GM23338 (cell line): ENCODE data around the gene FAM222A. TPM values are rescaled to one million over a fixed set of nuclear protein-coding genes. Genes with fewer than 3 reads are reported as not detected.

Source experiments
- ATAC-seq: fragments of 200-7000 bp; cut with Tn5 transposase; 3 replicates; pipeline ENCODE4 v1.9.1; 2020
- DNase-seq: peaks from one replicate; pipeline ENCODE4 v3.0.0-alpha.2; 2015; ENCODE audit warnings: low spot score
- H2AFZ ChIP-seq: fragments of 200-600 bp; sonication (generic); 2 replicates; pipeline ENCODE4 v1.8.0; 2016; ENCODE audit warnings: antibody characterized with exemption, mild to moderate bottlenecking, moderate library complexity
- H3F3A ChIP-seq: fragments of 200-600 bp; sonication (generic); replicated peaks from 2 replicates; pipeline ENCODE4 v1.8.0; 2017; ENCODE audit warnings: antibody characterized with exemption, mixed run types, low read depth
- H3K27ac ChIP-seq: fragments of 200-600 bp; sonication (generic); 2 replicates; pipeline ENCODE4 v1.6.1; 2016; ENCODE audit warnings: low read depth
- H3K27me3 ChIP-seq: fragments of 200-600 bp; sonication (generic); 2 replicates; pipeline ENCODE4 v1.8.0; 2016; ENCODE audit warnings: mild to moderate bottlenecking, mixed run types, moderate library complexity; ENCODE audit not compliant: insufficient read depth
- H3K36me3 ChIP-seq: fragments of 200-600 bp; sonication (generic); 2 replicates; pipeline ENCODE4 v1.8.0; 2016; ENCODE audit warnings: mild to moderate bottlenecking; ENCODE audit not compliant: insufficient read depth
- H3K4me1 ChIP-seq: fragments of 200-600 bp; sonication (generic); 2 replicates; pipeline ENCODE4 v1.8.0; 2016; ENCODE audit warnings: mild to moderate bottlenecking, moderate library complexity; ENCODE audit not compliant: insufficient read depth
- H3K4me2 ChIP-seq: fragments of 200-600 bp; sonication (generic); 2 replicates; pipeline ENCODE4 v1.7.1; 2017; ENCODE audit warnings: mixed run types
- H3K4me3 ChIP-seq: fragments of 200-600 bp; sonication (generic); 2 replicates; pipeline ENCODE4 v1.6.1; 2016; ENCODE audit warnings: mixed run types
- H3K79me2 ChIP-seq: fragments of 200-600 bp; sonication (generic); replicated peaks from 2 replicates; pipeline ENCODE4 v1.8.0; 2017; ENCODE audit warnings: mild to moderate bottlenecking; ENCODE audit not compliant: insufficient read depth
- H3K9me2 ChIP-seq: fragments of 200-600 bp; sonication (generic); 2 replicates; pipeline ENCODE4 v1.8.0; 2017; ENCODE audit not compliant: insufficient read depth
- H4K20me1 ChIP-seq: fragments of 200-600 bp; sonication (generic); replicated peaks from 2 replicates; pipeline ENCODE4 v1.8.0; 2017; ENCODE audit warnings: mild to moderate bottlenecking; ENCODE audit not compliant: insufficient read depth
- H3K27ac Mint-ChIP-seq: 2 replicates; pipeline ENCODE4 v1.8.0; 2020; ENCODE audit warnings: inconsistent platforms, mild to moderate bottlenecking, moderate library complexity, mixed read lengths
- H3K27me3 Mint-ChIP-seq: 3 replicates; pipeline ENCODE4 v1.8.0; 2022; ENCODE audit warnings: low read depth, mild to moderate bottlenecking, moderate library complexity, mixed read lengths, inconsistent platforms; ENCODE audit not compliant: insufficient read depth, poor library complexity
- H3K36me3 Mint-ChIP-seq: 3 replicates; pipeline ENCODE4 v1.8.0; 2021; ENCODE audit warnings: low read depth, mild to moderate bottlenecking, inconsistent platforms, moderate library complexity, mixed read lengths
- H3K4me1 Mint-ChIP-seq: 3 replicates; pipeline ENCODE4 v1.8.0; 2020; ENCODE audit warnings: mild to moderate bottlenecking, inconsistent platforms, mixed read lengths
- H3K4me3 Mint-ChIP-seq: 3 replicates; pipeline ENCODE4 v1.8.0; 2021; ENCODE audit warnings: moderate library complexity, mild to moderate bottlenecking, inconsistent platforms, mixed read lengths
- H3K9me3 Mint-ChIP-seq: 3 replicates; pipeline ENCODE4 v1.8.0; 2020; ENCODE audit warnings: moderate library complexity, mild to moderate bottlenecking, inconsistent platforms, mixed read lengths
- CTCF ChIP-seq, 2 experiments: fragments of 200-600 bp in 1 of 2; sonication (generic) in 1 of 2; conservative IDR thresholded peaks; 2 replicates each; pipeline versions ENCODE4 v1.5.1 to v1.6.1; 2016 to 2017; ENCODE audit warnings: antibody characterized with exemption in 2 of 2, low read depth in 2 of 2, mild to moderate bottlenecking in 2 of 2, moderate library complexity in 1 of 2
- EZH2phosphoT487 ChIP-seq: fragments of 200-600 bp; sonication (generic); IDR thresholded peaks from one replicate; pipeline ENCODE4 v1.8.1; 2018; ENCODE audit warnings: antibody characterized with exemption; ENCODE audit not compliant: unreplicated experiment
- JUNB ChIP-seq: IDR thresholded peaks from one replicate; pipeline ENCODE4 v1.6.1; 2016; ENCODE audit warnings: antibody characterized with exemption; ENCODE audit not compliant: unreplicated experiment
- NANOG ChIP-seq: IDR thresholded peaks from 2 replicates; pipeline ENCODE4 v1.6.1; 2016; ENCODE audit warnings: antibody characterized with exemption, borderline replicate concordance
- REST ChIP-seq: IDR thresholded peaks from one replicate; pipeline ENCODE4 v1.6.1; 2018; ENCODE audit warnings: antibody characterized with exemption; ENCODE audit not compliant: unreplicated experiment
- STAT1 ChIP-seq: IDR thresholded peaks from one replicate; pipeline ENCODE4 v1.6.1; 2016; ENCODE audit warnings: antibody characterized with exemption; ENCODE audit not compliant: unreplicated experiment
- ZNF331 ChIP-seq: fragments of 250-450 bp; sonication (Bioruptor Pico); IDR thresholded peaks from 2 replicates; pipeline ENCODE4 v1.5.0; 2020; ENCODE audit warnings: low read depth, mild to moderate bottlenecking, moderate library complexity
- polyA plus RNA-seq: library from polyadenylated mRNA; unstranded; fragments of >200 nt; fragmentation: Nextera tagmentation; extraction: Ambion mirVana; gene quantifications from 2 replicates; pipeline ENCODE4 v1.2.1, GENCODE V29; 2016
- total RNA-seq: library from RNA; depleted of rRNA; stranded (reverse); fragments of >200 nt; shearing (Covaris generic); gene quantifications from 2 replicates; pipeline ENCODE4 v1.2.3, GENCODE V29; 2014

FAM222A gene
- total and polyA plus RNA-seq, 2 experiments from 2014 or later: 0.78 to 2.1 TPM

- H3K27me3 ChIP-seq: no peaks in the 10 kb centered on the region
These were observed 63.9 kb downstream of the FAM222A start for GRCh38 chr12:109777544-109777943.

GRCh38 chr12:109778684-109779083 lies 65.1 kb downstream of the FAM222A start:
- H3K4me1 ChIP-seq: no peaks in the 10 kb centered on the region
- Mint-ChIP-seq H3K4me1 (peaks cover 6% of the 10 kb centered on the region), H3K36me3 (no peaks in the 10 kb centered on the region), H3K4me3 (no peak overlapping the region), H3K27ac (no peak overlapping the region), H3K9me3 (peaks cover 12% of the 10 kb centered on the region), H3K27me3 (peaks cover 16% of the 10 kb centered on the region)
- no peak overlapping the region for H3K27ac ChIP-seq
- no peak for DNase-seq
- no peaks in the 10 kb centered on the region for H3K27me3 ChIP-seq
- ATAC-seq: no peak
- H3F3A ChIP-seq: no peaks in the 10 kb centered on the region
- no peaks in the 10 kb centered on the region for H3K36me3 ChIP-seq
- H3K4me2 ChIP-seq: no peak overlapping the region
- H4K20me1 ChIP-seq: no peaks in the 10 kb centered on the region
- H3K9me2 ChIP-seq: no peaks in the 10 kb centered on the region
- no peak overlapping the region for H2AFZ ChIP-seq
- H3K79me2 ChIP-seq: no peaks in the 10 kb centered on the region
- H3K4me3 ChIP-seq: no peak overlapping the region
- no peak for TF ChIP-seq JUNB
- no peak for TF ChIP-seq NANOG
- no peak for TF ChIP-seq CTCF (conservative IDR thresholded peaks at IDR 0.05; ENCODE audit: low read depth in 2 of 2)
- TF ChIP-seq EZH2phosphoT487: no peak
- TF ChIP-seq ZNF331 (CRISPR knock-in tag): no peak

More at GRCh38 chr12:109777544-109777943, 63.9 kb downstream of the FAM222A start:
- no peak overlapping the region; the same call in 1 of the 2 replicates for H3K27ac Mint-ChIP-seq
- DNase-seq: peak; percentile 52
- Histone ChIP-seq H3K36me3 (no peaks in the 10 kb centered on the region), H3K79me2 (no peaks in the 10 kb centered on the region), H3F3A (no peaks in the 10 kb centered on the region), H3K4me1 (no peaks in the 10 kb centered on the region), H3K4me3 (no peak overlapping the region), H4K20me1 (no peaks in the 10 kb centered on the region), H3K27ac (no peak overlapping the region), H3K9me2 (no peaks in the 10 kb centered on the region), H2AFZ (peak overlapping the region; percentile 90), H3K4me2 (no peak overlapping the region)
- no peak overlapping the region for H3K4me3 Mint-ChIP-seq
- no peak for TF ChIP-seq ZNF331 (CRISPR knock-in tag)
- TF ChIP-seq JUNB: no peak
- no peak for TF ChIP-seq STAT1
- no peak for TF ChIP-seq REST
- TF ChIP-seq NANOG: no peak
- no peak for TF ChIP-seq EZH2phosphoT487
- peaks cover 11% of the 10 kb centered on the region for H3K4me1 Mint-ChIP-seq
- peaks cover 12% of the 10 kb centered on the region for H3K9me3 Mint-ChIP-seq
- H3K36me3 Mint-ChIP-seq: no peaks in the 10 kb centered on the region
- H3K27me3 Mint-ChIP-seq: peaks cover 16% of the 10 kb centered on the region
- ATAC-seq: peak; percentile 34
